ENCODE data around the gene KREMEN2. TPM values are rescaled to one million over a fixed set of nuclear protein-coding genes. Genes with fewer than 3 reads are reported as not detected.

Gene KREMEN2
- total and polyA plus RNA-seq, 9 of the 15 experiments (the other 6 are each of a cell fraction or from before 2014, with no cell fraction given) = 0.04 to 7.7 (median 1.5) TPM; not detected in 1

DNA sequence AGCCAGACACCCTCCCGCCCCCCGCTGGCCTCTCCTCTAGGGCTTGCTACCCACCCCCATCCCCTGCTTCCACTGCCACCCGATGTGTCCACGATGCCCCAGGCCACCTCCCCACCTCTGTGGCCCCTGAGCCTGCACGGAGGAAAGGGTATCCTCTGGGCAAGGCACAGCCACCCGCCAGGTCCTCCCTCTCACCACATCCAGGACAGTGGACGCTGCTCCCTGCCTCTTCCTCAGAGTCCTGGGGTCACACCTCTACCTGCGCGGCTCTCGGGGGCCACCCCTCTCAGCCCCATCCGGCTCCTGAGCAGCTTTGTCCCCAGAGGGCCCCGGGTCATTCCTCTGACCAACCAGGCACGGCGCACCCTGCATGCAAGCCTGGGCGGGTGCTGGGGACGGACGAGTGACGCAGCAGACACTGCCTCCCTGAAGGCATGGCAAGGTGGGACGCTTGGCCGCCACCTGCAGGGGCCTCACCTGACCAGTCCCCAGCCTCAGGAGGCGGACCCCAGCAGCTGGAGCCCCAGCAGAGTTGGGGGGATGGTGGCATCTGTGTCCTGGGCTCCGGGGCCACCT is 27.6 kb upstream of the KREMEN2 start:
- Histone ChIP-seq H3K4me3 (no peak overlapping the region), H3K9ac (ENCODE audit: insufficient read depth in 1 of 2, low read depth in 2 of 2, low read length in 2 of 2) (no peak overlapping the region; a peak in 1 of 4 replicates), H3K9me3 (replicated peaks; ENCODE audit: control insufficient read depth, insufficient read depth, low read depth, low read length) (no peaks in the 10 kb centered on the region), H3K79me2 (ENCODE audit: control insufficient read depth, insufficient read depth, low read length) (no peaks in the 10 kb centered on the region), H3K27ac (ENCODE audit: extremely low read depth, low read depth, low read length) (no peak overlapping the region), H3K4me1 (replicated peaks in 1 of 2; ENCODE audit: control insufficient read depth in 2 of 2, insufficient read depth in 2 of 2, low read length in 2 of 2) (peaks cover 0 to 6% of the 10 kb centered on the region in 2 experiments; a peak in 2 of 5 replicates), H3K36me3 (ENCODE audit: control insufficient read depth, insufficient read depth, low read length) (peaks cover 61% of the 10 kb centered on the region; the same call in 2 of the 3 replicates), H4K20me1 (replicated peaks; ENCODE audit: control insufficient read depth, insufficient read depth, low read length) (no peaks in the 10 kb centered on the region), H3K9me1 (ENCODE audit: control insufficient read depth, insufficient read depth, low read length) (no peaks in the 10 kb centered on the region), H2AFZ (ENCODE audit: low read depth, low read length) (no peak overlapping the region), H3K27me3 (ENCODE audit: control insufficient read depth in 2 of 2, insufficient read depth in 2 of 2, low read length in 2 of 2) (no peaks in the 10 kb centered on the region), H3K4me2 (ENCODE audit: insufficient read depth, low read length) (no peak overlapping the region)
- no peak for TF ChIP-seq KDM5B (IDR thresholded peaks at IDR 0.05; ENCODE audit: insufficient replicate concordance, low read depth, low read length)
- no peak for TF ChIP-seq E2F3 (CRISPR knock-in tag; IDR thresholded peaks at IDR 0.05)
- no peak for TF ChIP-seq ZNF384 (IDR thresholded peaks at IDR 0.05; ENCODE audit: low read depth, low read length)
- TF ChIP-seq, protein P1, sequence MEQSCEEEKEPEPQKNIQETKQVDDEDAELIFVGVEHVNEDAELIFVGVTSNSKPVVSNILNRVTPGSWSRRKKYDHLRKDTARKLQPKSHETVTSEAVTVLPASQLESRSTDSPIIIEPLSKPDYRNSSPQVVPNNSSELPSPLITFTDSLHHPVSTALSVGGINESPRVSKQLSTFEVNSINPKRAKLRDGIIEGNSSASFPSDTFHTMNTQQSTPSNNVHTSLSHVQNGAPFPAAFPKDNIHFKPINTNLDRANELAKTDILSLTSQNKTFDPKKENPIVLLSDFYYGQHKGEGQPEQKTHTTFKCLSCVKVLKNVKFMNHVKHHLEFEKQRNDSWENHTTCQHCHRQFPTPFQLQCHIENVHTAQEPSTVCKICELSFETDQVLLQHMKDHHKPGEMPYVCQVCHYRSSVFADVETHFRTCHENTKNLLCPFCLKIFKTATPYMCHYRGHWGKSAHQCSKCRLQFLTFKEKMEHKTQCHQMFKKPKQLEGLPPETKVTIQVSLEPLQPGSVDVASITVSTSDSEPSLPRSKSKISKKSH (CRISPR knock-in tag; IDR thresholded peaks at IDR 0.05) = no peak
- no peak for TF ChIP-seq TAF7 (tag; IDR thresholded peaks at IDR 0.05)
- no peak for TF ChIP-seq ZBTB17 (CRISPR knock-in tag; IDR thresholded peaks at IDR 0.05)
- no peak for TF ChIP-seq ZBTB1 (CRISPR knock-in tag; IDR thresholded peaks at IDR 0.05; ENCODE audit: borderline replicate concordance, low read depth)
- TF ChIP-seq CC2D1A (IDR thresholded peaks at IDR 0.05) = no peak
- no peak for TF ChIP-seq MCM3 (IDR thresholded peaks at IDR 0.05)
- TF ChIP-seq TAF15 (IDR thresholded peaks at IDR 0.05; ENCODE audit: low read depth, low read length) = no peak
- no peak for TF ChIP-seq JUNB (CRISPR knock-in tag; conservative IDR thresholded peaks at IDR 0.05)
- TF ChIP-seq NCOA1 (IDR thresholded peaks at IDR 0.05; ENCODE audit: low read depth) = no peak
- no peak for TF ChIP-seq SMARCC2 (IDR thresholded peaks at IDR 0.05; ENCODE audit: low read depth)
- TF ChIP-seq, protein P2, sequence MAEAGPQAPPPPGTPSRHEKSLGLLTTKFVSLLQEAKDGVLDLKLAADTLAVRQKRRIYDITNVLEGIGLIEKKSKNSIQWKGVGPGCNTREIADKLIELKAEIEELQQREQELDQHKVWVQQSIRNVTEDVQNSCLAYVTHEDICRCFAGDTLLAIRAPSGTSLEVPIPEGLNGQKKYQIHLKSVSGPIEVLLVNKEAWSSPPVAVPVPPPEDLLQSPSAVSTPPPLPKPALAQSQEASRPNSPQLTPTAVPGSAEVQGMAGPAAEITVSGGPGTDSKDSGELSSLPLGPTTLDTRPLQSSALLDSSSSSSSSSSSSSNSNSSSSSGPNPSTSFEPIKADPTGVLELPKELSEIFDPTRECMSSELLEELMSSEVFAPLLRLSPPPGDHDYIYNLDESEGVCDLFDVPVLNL (CRISPR knock-in tag; IDR thresholded peaks at IDR 0.05; ENCODE audit: low read depth) = no peak
- no peak for ATAC-seq
- DNase-seq (ENCODE audit: extremely low read depth in 1 of 4, low spot score in 3 of 4) = no peak
- WGBS (ENCODE audit: insufficient coverage, low coverage, missing lambda C conversion rate) = 94% methylated on average over 15 of the region's 22 CpGs
- in situ Hi-C loops (cut with MboI) = no loop called here
- ChIA-PET POLR2A (no interaction called here), CTCF (ENCODE audit: low intra/inter-chr PET ratio) (no interaction called here)
- BruUV-seq (replicated peaks) = no TSS peak
- intact Hi-C loops (cut with micrococcal nuclease) = no loop called here
- no peak for FAIRE-seq

All from K562 (cell line).